ENCODE data around the gene NLN. TPM values are rescaled to one million over a fixed set of nuclear protein-coding genes. Genes with fewer than 3 reads are reported as not detected.

The NLN gene
- total and polyA plus RNA-seq, 12 donors: 0.77 to 14.1 (median 6.9) TPM

DNA sequence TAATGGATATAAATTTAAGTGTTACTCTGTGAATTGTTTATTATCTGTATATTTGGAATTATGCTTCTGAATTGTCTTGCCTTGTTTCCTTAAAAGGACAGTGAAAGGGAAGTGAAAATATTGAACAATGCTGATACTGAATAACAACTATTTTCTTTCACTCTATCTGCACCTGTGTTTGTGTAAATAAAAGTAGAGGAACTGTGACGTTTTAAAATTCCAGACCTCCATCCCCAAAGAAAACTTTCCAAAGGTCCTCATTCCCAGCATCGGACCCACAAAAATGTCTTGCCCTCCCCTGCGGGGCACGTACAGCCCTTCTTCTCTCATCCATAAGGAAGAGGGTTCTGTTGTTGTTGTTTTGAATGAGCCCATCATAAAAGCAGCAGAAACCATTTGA, 100.0 kb downstream of the NLN start:
- no peaks in the 10 kb centered on the region for H3K4me1 ChIP-seq (replicated peaks in 1 of 2)
- no peaks in the 10 kb centered on the region for H3K9me3 ChIP-seq (replicated peaks in 1 of 3)
- H3K36me3 ChIP-seq (replicated peaks in 1 of 2): no peaks in the 10 kb centered on the region
- TF ChIP-seq, protein P1, sequence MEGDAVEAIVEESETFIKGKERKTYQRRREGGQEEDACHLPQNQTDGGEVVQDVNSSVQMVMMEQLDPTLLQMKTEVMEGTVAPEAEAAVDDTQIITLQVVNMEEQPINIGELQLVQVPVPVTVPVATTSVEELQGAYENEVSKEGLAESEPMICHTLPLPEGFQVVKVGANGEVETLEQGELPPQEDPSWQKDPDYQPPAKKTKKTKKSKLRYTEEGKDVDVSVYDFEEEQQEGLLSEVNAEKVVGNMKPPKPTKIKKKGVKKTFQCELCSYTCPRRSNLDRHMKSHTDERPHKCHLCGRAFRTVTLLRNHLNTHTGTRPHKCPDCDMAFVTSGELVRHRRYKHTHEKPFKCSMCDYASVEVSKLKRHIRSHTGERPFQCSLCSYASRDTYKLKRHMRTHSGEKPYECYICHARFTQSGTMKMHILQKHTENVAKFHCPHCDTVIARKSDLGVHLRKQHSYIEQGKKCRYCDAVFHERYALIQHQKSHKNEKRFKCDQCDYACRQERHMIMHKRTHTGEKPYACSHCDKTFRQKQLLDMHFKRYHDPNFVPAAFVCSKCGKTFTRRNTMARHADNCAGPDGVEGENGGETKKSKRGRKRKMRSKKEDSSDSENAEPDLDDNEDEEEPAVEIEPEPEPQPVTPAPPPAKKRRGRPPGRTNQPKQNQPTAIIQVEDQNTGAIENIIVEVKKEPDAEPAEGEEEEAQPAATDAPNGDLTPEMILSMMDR (IDR thresholded peaks at IDR 0.05): no peak
- no peak for TF ChIP-seq POLR2A (IDR thresholded peaks at IDR 0.05)
- no peak overlapping the region for H3K4me3 ChIP-seq
- H3K27me3 ChIP-seq: no peaks in the 10 kb centered on the region
- 80 to 86% (median 85%) methylated on average over 4 of the region's 4 CpGs for WGBS, 4 donors
- no peak overlapping the region for H3K27ac ChIP-seq
- DNase-seq: no peak
- intact Hi-C loops (cut with DNase I): no loop called here

- Histone ChIP-seq H3K9me3 (replicated peaks in 1 of 3) (no peaks in the 10 kb centered on the region), H3K4me1 (replicated peaks in 1 of 2) (no peaks in the 10 kb centered on the region), H3K27ac (no peak overlapping the region), H3K4me3 (no peak overlapping the region), H3K36me3 (replicated peaks in 1 of 2) (no peaks in the 10 kb centered on the region), H3K27me3 (no peaks in the 10 kb centered on the region)
- intact Hi-C loops (cut with DNase I): no loop called here
- no peak for DNase-seq
- WGBS, 4 donors: 88 to 94% (median 92%) methylated on average over 6 of the region's 6 CpGs
- TF ChIP-seq, protein P1 (IDR thresholded peaks at IDR 0.05): no peak
- no peak for TF ChIP-seq POLR2A (IDR thresholded peaks at IDR 0.05)
Measured at GRCh38 chr5:65822710-65823109, 100.7 kb downstream of the NLN start.

- intact Hi-C loops (cut with DNase I): no loop called here
- Histone ChIP-seq H3K27me3 (no peaks in the 10 kb centered on the region), H3K27ac (no peak overlapping the region), H3K36me3 (replicated peaks in 1 of 2) (no peaks in the 10 kb centered on the region), H3K9me3 (replicated peaks in 1 of 3) (no peaks in the 10 kb centered on the region), H3K4me3 (no peak overlapping the region), H3K4me1 (replicated peaks in 1 of 2) (no peaks in the 10 kb centered on the region)
- TF ChIP-seq POLR2A (IDR thresholded peaks at IDR 0.05): no peak
- TF ChIP-seq, protein P1 (IDR thresholded peaks at IDR 0.05): no peak
- no peak for DNase-seq
- WGBS, 4 donors: 86 to 91% (median 89%) methylated on average over 2 of the region's 2 CpGs
Measured at GRCh38 chr5:65823204-65823603, 101.2 kb downstream of the NLN start.

- intact Hi-C loops (cut with DNase I): no loop called here
- Histone ChIP-seq H3K36me3 (replicated peaks in 1 of 2) (no peaks in the 10 kb centered on the region), H3K9me3 (replicated peaks in 1 of 3) (no peaks in the 10 kb centered on the region), H3K4me3 (no peak overlapping the region), H3K4me1 (replicated peaks in 1 of 2) (no peaks in the 10 kb centered on the region), H3K27me3 (no peaks in the 10 kb centered on the region), H3K27ac (no peak overlapping the region)
- TF ChIP-seq POLR2A (IDR thresholded peaks at IDR 0.05): no peak
- TF ChIP-seq, protein P1 (IDR thresholded peaks at IDR 0.05): no peak
- WGBS, 4 donors: 79 to 88% (median 86%) methylated on average over 4 of the region's 4 CpGs
- no peak for DNase-seq
Measured at GRCh38 chr5:65823845-65824445, 101.9 kb downstream of the NLN start.

Data from adrenal gland (tissue), 12 donors.